ES-I3 (cell line): ENCODE results near the gene GNAZ.

ENCODE experiments used
- H3K36me3 ChIP-seq: 2 replicates; pipeline ENCODE4 v1.6.1; 2013; ENCODE audit warnings: mild to moderate bottlenecking, low read length, control low read depth, moderate library complexity; ENCODE audit not compliant: insufficient read depth
- H3K4me1 ChIP-seq: 2 replicates; pipeline ENCODE4 v1.6.1; 2013; ENCODE audit warnings: mild to moderate bottlenecking, control low read depth, low read length; ENCODE audit not compliant: insufficient read depth
- H3K9ac ChIP-seq: 2 replicates; pipeline ENCODE4 v1.6.1; 2013; ENCODE audit warnings: low read depth, mild to moderate bottlenecking, low read length, moderate library complexity
- H3K9me3 ChIP-seq: 2 replicates; pipeline ENCODE4 v1.6.1; 2013; ENCODE audit warnings: mild to moderate bottlenecking, low read length, moderate library complexity; ENCODE audit not compliant: control insufficient read depth, insufficient read depth

The GNAZ gene

DNA sequence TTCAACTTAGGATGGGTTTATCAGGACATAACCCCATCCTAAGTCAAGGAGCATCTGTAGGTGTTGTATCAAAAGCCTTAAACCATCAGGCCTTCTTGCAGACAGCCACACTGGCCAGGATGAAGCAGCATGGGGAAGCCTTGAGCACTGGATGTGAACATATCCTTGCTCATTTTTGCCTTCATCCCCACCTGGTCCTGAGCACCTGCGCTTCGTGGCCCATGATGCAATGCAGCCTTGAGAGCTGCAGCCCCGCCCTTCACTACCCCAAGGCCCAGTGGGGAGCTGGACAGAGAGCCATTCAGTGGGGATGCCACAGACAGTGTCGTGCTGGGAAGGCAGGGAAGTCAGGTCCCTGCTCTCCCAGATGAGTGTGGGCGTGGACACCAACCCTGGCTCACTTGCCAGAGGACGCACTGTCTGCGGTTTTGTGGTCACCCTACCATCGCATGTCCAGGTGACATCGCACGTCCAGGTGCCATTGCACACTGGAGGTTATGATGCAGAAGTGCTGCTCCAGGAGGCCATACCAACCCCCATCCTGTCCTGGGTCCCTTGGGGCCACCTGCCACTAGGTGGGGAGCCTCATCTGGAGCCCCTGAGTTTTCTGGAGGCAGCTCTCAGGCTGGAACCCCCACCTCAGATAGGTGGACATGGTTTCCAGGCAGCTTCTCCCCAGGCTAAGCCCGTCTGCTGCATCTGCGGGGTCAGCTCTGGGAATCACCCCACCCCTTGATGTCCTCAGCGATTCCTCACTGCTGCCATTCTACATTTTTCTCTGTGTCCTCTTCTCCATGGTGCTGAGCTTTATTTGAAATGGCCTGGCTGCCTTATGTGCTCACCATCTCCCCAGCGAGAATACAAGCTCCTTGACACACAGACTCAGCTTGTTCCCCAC, 14.4 kb downstream of the GNAZ start:
- Histone ChIP-seq H3K4me1 (peaks cover 13% of the 10 kb centered on the region; the same call in 1 of the 2 replicates), H3K9ac (no peak overlapping the region), H3K36me3 (no peaks in the 10 kb centered on the region), H3K9me3 (no peaks in the 10 kb centered on the region)

- H3K4me1 ChIP-seq = peaks cover 13% of the 10 kb centered on the region; the same call in 1 of the 2 replicates
- no peaks in the 10 kb centered on the region for H3K36me3 ChIP-seq
- no peaks in the 10 kb centered on the region for H3K9me3 ChIP-seq
- H3K9ac ChIP-seq = no peak overlapping the region
These were observed 15.0 kb downstream of the GNAZ start for GRCh38 chr22:23085351-23085671.

DNA sequence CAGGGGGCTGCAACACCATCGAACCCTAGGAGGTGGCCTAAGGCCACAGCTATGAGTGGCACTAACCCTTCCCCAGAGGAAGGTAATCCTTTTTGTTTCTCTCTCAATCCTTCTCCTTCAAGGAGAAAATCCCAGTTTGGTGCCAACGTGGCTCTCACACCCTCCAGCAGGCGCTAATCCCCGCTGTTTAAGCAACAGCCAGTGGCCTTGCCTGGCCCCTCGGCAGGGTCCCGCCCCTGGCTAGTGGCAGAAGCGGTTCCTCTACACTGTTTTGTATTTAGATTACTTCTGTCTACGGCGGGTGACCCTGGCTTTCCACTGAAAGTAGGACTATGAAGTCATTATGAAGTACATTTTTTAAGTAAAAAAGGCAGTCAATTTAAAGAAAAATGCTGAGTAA, 15.5 kb downstream of the GNAZ start:
- H3K36me3 ChIP-seq = no peaks in the 10 kb centered on the region
- peaks cover 13% of the 10 kb centered on the region; the same call in 1 of the 2 replicates for H3K4me1 ChIP-seq
- H3K9me3 ChIP-seq = no peaks in the 10 kb centered on the region
- H3K9ac ChIP-seq = no peak overlapping the region

- Histone ChIP-seq H3K4me1 (peaks cover 13% of the 10 kb centered on the region; the same call in 1 of the 2 replicates), H3K9me3 (no peaks in the 10 kb centered on the region), H3K36me3 (no peaks in the 10 kb centered on the region), H3K9ac (no peak overlapping the region)
These were observed 15.9 kb downstream of the GNAZ start for GRCh38 chr22:23086263-23086662.

DNA sequence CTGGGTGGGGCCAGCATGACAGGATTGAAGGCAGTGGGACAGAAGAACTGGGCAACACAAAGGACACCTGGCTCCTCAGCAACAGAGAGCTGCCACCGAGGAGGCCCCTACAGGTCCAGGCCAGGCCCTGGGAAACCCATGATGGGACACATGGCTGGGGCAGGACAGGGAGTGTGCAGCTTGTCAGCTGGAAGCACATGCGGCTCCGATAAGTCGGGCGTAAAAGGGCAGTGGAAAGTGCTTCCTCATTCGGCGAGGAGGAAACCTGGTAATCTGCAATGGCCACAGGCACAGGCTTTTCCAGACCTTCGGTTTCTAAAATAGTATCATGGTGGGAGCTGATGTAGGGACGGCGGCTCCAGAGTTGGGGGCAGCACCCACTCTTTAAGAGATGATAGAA, 16.5 kb downstream of the GNAZ start:
- H3K9ac ChIP-seq = no peak overlapping the region
- peaks cover 13% of the 10 kb centered on the region; the same call in 1 of the 2 replicates for H3K4me1 ChIP-seq
- no peaks in the 10 kb centered on the region for H3K36me3 ChIP-seq
- no peaks in the 10 kb centered on the region for H3K9me3 ChIP-seq

DNA sequence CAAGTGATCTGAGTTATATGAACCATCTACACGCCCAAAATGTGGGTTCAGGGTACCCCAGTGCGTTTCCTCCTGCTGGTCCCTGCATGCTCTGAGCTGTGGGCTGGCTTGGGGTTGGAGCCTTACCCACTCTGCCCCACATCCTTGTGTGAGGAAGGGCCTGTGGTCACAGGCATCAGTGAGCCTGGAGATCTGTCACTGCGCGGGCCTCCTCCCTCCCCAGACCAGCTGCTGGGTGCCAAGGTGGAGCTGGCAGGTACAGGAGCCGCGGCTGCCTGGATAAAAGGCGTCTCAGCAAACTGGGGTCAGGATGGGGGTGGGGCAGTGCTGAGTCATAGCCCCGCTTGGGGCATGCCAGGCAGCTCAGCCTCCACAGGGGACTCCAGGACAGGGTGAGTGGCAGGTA, 17.9 kb downstream of the GNAZ start:
- Histone ChIP-seq H3K36me3 (no peaks in the 10 kb centered on the region), H3K9me3 (no peaks in the 10 kb centered on the region), H3K9ac (no peak overlapping the region), H3K4me1 (peaks cover 13% of the 10 kb centered on the region; the same call in 1 of the 2 replicates)

GRCh38 chr22:23089010-23089409, 18.7 kb downstream of the GNAZ start:
- H3K4me1 ChIP-seq = peaks cover 13% of the 10 kb centered on the region; the same call in 1 of the 2 replicates

GRCh38 chr22:23089633-23090456, 19.5 kb downstream of the GNAZ start:
- Histone ChIP-seq H3K36me3 (no peaks in the 10 kb centered on the region), H3K9ac (no peak overlapping the region), H3K9me3 (no peaks in the 10 kb centered on the region), H3K4me1 (peaks cover 13% of the 10 kb centered on the region; the same call in 1 of the 2 replicates)

More at GRCh38 chr22:23089010-23089409, 18.7 kb downstream of the GNAZ start:
- Histone ChIP-seq H3K9ac (no peak overlapping the region), H3K36me3 (no peaks in the 10 kb centered on the region), H3K9me3 (no peaks in the 10 kb centered on the region)

GRCh38 chr22:23090457-23090835, 20.1 kb downstream of the GNAZ start:
- no peak overlapping the region for H3K9ac ChIP-seq
- no peaks in the 10 kb centered on the region for H3K36me3 ChIP-seq
- peaks cover 13% of the 10 kb centered on the region; the same call in 1 of the 2 replicates for H3K4me1 ChIP-seq
- no peaks in the 10 kb centered on the region for H3K9me3 ChIP-seq

- no peak overlapping the region for H3K9ac ChIP-seq
- no peaks in the 10 kb centered on the region for H3K9me3 ChIP-seq
- H3K36me3 ChIP-seq = no peaks in the 10 kb centered on the region
- peaks cover 13% of the 10 kb centered on the region; the same call in 1 of the 2 replicates for H3K4me1 ChIP-seq
These were observed 21.4 kb downstream of the GNAZ start for GRCh38 chr22:23091760-23092159.

DNA sequence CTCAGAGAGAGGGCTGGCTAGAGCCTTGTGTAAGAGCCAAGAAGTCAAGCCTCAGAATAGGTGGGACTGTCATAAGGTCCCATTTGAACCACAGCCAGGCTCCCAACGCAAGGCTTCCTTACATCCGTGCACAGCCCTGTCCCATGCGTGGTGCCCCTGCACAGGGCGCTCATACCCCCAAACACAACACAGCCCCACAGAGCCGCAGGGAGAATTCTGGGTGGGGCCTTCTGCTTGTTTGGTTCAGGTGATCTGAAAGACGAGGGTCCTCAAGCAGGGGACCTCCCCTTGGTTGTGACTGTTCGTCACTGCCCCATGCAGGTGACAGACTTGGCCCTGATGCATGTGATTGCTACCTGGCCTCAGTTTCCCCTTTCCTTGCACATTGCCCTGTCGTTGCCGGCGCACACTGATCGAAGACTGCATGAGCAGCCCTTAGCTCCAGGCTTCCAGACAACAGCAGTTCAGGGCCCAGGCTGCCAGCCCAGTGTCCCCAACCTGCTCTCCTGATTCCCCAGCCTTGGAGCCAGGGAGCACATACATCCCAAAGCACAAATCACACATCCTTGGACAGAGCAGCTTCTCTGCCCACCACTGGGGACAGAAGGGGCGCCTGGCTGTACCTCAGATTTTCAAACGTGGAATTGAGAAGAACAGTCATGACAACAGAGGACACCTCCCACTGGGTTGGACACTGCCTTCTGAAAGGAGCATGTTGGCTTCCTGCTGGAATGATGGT, 22.1 kb downstream of the GNAZ start:
- Histone ChIP-seq H3K9me3 (no peaks in the 10 kb centered on the region), H3K9ac (no peak overlapping the region), H3K36me3 (no peaks in the 10 kb centered on the region), H3K4me1 (peaks cover 13% of the 10 kb centered on the region; the same call in 1 of the 2 replicates)

- no peak overlapping the region for H3K9ac ChIP-seq
- H3K36me3 ChIP-seq = no peaks in the 10 kb centered on the region
- peaks cover 6% of the 10 kb centered on the region; the same call in 1 of the 2 replicates for H3K4me1 ChIP-seq
- H3K9me3 ChIP-seq = no peaks in the 10 kb centered on the region
These were observed 22.9 kb downstream of the GNAZ start for GRCh38 chr22:23093051-23093788.

DNA sequence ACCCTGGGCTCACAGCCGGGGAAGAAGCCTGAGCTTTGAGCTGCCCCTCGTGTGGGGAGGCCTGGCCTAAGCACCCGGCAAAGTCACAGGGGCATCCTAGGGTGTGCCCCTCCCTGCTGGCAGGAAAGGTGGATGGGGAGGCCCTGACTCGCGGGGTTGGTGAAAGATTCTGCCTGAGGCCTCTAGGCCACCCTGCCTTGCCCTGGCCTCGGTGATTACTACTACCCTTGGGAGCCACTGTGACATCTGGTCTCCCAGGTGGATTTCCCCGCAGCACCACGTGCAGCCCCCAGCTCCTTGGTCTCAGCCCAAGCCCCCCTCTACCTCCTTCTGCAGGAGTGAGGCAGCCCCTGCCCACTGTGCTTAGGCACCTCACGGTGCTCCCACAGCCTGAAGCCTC, 23.9 kb downstream of the GNAZ start:
- Histone ChIP-seq H3K9ac (no peak overlapping the region), H3K36me3 (no peaks in the 10 kb centered on the region), H3K4me1 (no peaks in the 10 kb centered on the region), H3K9me3 (no peaks in the 10 kb centered on the region)
